Bronchial epithelial cell (primary cell): ENCODE data around the gene SCUBE2. TPM values are rescaled to one million over a fixed set of nuclear protein-coding genes. Genes with fewer than 3 reads are reported as not detected.

Experiments
- DNase-seq: peaks from one replicate; pipeline ENCODE4 v3.0.0-alpha.2; 2010; ENCODE audit warnings: low read depth
- FAIRE-seq: peaks from 2 replicates; lab custom pipeline; 2011; peaks lifted over from hg19 to GRCh38; lab: Jason Lieb, UNC
- H3K27me3 ChIP-seq: 2 replicates; pipeline ENCODE4 v1.5.1; 2011; ENCODE audit warnings: low read length; ENCODE audit not compliant: control insufficient read depth, insufficient read depth
- H3K36me3 ChIP-seq: 2 replicates; pipeline ENCODE4 v1.5.1; 2011; ENCODE audit warnings: low read length; ENCODE audit not compliant: control insufficient read depth, insufficient read depth
- H3K4me3 ChIP-seq: 2 replicates; pipeline ENCODE4 v1.5.1; 2011; ENCODE audit warnings: mild to moderate bottlenecking, low read depth, low read length, control low read depth
- CTCF ChIP-seq: IDR thresholded peaks from 2 replicates; pipeline ENCODE4 v1.5.1; 2011; ENCODE audit warnings: mild to moderate bottlenecking, moderate library complexity, low read length, control low read depth, inconsistent platforms; ENCODE audit not compliant: insufficient read depth, severe bottlenecking
- total RNA-seq: library from RNA; depleted of rRNA; stranded (reverse); fragments of >200 nt; gene quantifications from 2 replicates; pipeline ENCODE4 v1.2.1, GENCODE V29; 2014

The SCUBE2 gene
- total RNA-seq, 1 donor from 2014 or later: not detected

GRCh38 chr11:9126636-9127035 lies 35.2 kb upstream of the SCUBE2 start:
- no peak for TF ChIP-seq CTCF
- Histone ChIP-seq H3K4me3 (no peak overlapping the region), H3K36me3 (no peaks in the 10 kb centered on the region), H3K27me3 (no peaks in the 10 kb centered on the region)
- peak; percentile 36 for DNase-seq
- FAIRE-seq: no peak

- Histone ChIP-seq H3K4me3 (no peak overlapping the region), H3K36me3 (no peaks in the 10 kb centered on the region), H3K27me3 (no peaks in the 10 kb centered on the region)
- FAIRE-seq (no peak), DNase-seq (no peak)
- no peak for TF ChIP-seq CTCF
These were observed 33.9 kb upstream of the SCUBE2 start for GRCh38 chr11:9125185-9125886.

- FAIRE-seq (no peak), DNase-seq (no peak)
- TF ChIP-seq CTCF: no peak
- H3K27me3 ChIP-seq: no peaks in the 10 kb centered on the region
- no peaks in the 10 kb centered on the region for H3K36me3 ChIP-seq
- no peak overlapping the region for H3K4me3 ChIP-seq
These were observed 32.4 kb upstream of the SCUBE2 start for GRCh38 chr11:9123595-9124304.

- Histone ChIP-seq H3K4me3 (no peak overlapping the region), H3K36me3 (no peaks in the 10 kb centered on the region), H3K27me3 (no peaks in the 10 kb centered on the region)
- no peak for FAIRE-seq
- TF ChIP-seq CTCF: no peak
- no peak for DNase-seq
These were observed 30.0 kb upstream of the SCUBE2 start for GRCh38 chr11:9121469-9121796.

- DNase-seq (no peak), FAIRE-seq (no peak)
- H3K27me3 ChIP-seq: no peaks in the 10 kb centered on the region
- TF ChIP-seq CTCF: no peak
- H3K4me3 ChIP-seq: no peak overlapping the region
- no peaks in the 10 kb centered on the region for H3K36me3 ChIP-seq
These were observed 29.5 kb upstream of the SCUBE2 start for GRCh38 chr11:9120664-9121468.
